HG02642 (cell line): ENCODE measurements around the gene LRG1.
"Not testable (repeated sequence)": the region's sequence is repeated elsewhere in the genome, so short reads cannot be mapped to it uniquely, and the experiment has no call there.

Source experiments
- ATAC-seq: cut with Tn5 transposase; IDR thresholded peaks from one replicate; pipeline ENCODE4 v1.9.1; 2021; ENCODE audit warnings: mild to moderate bottlenecking; ENCODE audit not compliant: unreplicated experiment, poor library complexity

LRG1 gene

DNA sequence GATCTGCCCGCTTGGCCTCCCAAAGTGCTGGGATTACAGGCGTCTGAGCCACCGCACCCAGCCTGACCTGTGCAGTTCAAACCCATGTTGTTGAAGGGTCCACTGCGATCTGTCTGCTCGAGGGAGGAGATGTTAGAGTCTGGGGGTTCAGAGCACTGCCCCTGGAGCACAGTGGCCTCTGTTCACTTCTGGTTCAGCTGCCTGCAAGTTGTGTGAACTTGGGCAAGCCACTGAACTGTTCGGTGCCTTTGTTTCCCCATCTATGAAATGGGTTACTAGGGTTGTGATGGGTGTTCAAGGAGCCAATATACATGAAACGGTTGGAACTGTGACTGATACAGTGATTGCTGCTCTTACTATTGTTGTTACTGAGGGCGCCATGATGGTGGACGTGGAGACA is 6.5 kb downstream of the LRG1 start:
- no peak for ATAC-seq

DNA sequence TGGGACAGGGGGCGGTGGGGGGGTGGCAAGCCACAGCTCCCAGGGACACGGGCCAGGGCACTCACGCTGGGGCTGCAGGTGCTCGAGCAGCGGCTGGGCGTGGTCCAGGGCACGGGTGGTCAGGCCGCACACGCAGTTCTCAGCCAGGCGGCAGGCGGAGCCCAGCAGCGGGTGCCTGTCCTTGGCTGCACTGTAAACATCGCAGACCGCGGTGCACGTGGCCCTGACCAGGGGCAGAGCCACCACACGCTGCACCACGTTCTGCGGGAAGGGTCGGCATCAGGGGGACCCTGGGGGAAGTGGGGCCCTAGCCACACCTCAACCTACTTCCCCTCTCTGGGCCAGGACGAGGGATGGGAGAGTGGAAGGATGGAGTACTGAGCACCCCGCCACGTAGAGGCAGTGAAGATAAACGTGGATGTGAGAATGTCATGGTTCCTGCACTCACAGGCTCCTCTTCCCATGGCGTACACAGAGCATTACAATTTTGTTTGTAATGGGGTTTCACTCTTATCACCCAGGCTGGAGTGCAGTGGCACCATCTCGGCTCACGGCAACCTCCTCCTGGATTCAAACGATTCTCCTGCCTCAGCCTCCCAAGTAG is 8.2 kb downstream of the LRG1 start:
- ATAC-seq, result no peak

- no peak for ATAC-seq
Observed at GRCh38 chr19:4529924-4530522, 9.8 kb downstream of the LRG1 start.

GRCh38 chr19:4528843-4529242 is 11.0 kb downstream of the LRG1 start:
- no peak for ATAC-seq

DNA sequence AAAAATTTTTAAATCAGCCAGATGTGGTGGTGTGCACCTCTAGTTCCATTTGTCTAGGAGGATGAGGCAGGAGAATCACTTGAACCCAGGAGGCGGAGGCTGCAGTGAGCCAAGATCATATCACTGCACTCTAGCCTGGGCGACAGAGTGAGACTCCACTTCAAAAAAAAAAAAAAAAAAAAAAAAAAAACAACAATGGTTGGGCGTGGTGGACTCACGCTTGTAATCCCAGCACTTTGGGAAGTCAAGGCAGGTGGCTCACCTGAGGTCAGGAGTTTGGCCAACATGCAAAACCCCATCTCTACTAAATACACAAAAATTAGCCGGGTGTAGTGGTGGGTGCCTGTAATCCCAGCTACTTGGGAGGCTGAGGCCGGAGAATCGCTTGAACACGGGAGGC is 12.5 kb downstream of the LRG1 start:
- not testable (repeated sequence) for ATAC-seq

- no peak for ATAC-seq
Observed at GRCh38 chr19:4525563-4526002, 14.3 kb downstream of the LRG1 start.

- ATAC-seq, result no peak
Observed at GRCh38 chr19:4524808-4525562, 14.9 kb downstream of the LRG1 start.

DNA sequence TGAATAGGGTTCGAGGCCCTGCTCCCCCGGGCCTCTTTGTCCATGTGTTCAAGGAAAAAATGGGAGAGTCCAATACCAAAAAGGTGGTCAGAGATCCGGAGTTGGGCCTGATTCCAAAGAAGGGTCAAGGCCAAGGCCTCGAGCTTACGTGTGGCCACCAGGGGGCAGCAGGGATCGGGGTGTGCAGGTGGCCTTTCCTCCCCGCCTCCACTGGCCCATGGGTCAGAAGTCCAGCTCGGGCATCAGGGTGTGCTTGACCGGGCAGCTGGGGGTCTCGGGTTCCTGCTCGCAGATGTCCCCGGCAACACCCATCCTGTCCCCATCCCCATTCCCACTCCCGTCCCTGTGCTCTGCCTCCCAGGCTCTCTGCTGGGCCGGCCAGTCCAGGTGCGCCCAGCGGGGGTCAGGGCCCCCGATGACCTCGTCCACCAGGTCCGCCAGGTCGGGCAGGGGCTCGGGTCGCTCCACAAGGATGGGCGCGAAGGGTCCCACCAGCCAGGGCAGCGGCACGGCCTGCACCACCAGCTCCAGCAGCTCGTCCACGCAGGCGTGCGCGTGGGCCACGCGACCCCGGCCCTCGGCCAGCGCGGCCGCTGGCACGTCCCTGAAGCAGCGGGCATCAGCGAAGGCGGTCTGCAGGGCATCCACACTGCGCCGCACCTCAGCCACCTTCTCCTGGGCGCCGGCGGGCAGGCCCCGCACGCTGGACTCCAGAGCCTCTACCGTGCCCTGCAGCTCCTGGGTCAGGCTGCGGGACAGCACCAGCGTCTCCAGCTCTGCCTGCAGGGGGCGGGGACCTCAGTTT is 16.3 kb downstream of the LRG1 start:
- no peak for ATAC-seq

- ATAC-seq, result no peak
Observed at GRCh38 chr19:4522291-4523002, 17.4 kb downstream of the LRG1 start.

DNA sequence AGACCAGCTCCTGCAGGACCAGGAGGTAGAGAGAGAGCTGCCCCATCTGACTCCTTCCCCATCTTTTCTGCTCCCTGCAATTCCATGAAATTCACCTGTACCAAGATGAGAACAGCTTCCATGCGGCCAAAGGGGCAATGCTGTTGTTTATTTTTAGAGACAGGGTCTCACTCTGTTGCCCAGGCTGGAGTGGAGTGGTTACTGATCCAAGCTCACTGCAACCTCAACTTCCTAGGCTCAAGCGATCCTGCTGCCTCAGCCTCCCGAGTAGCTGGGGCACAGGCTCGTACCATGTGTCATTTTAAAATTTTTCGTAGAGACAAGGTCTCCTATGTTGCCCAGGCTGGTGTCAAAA is 18.0 kb downstream of the LRG1 start:
- ATAC-seq, result no peak

DNA sequence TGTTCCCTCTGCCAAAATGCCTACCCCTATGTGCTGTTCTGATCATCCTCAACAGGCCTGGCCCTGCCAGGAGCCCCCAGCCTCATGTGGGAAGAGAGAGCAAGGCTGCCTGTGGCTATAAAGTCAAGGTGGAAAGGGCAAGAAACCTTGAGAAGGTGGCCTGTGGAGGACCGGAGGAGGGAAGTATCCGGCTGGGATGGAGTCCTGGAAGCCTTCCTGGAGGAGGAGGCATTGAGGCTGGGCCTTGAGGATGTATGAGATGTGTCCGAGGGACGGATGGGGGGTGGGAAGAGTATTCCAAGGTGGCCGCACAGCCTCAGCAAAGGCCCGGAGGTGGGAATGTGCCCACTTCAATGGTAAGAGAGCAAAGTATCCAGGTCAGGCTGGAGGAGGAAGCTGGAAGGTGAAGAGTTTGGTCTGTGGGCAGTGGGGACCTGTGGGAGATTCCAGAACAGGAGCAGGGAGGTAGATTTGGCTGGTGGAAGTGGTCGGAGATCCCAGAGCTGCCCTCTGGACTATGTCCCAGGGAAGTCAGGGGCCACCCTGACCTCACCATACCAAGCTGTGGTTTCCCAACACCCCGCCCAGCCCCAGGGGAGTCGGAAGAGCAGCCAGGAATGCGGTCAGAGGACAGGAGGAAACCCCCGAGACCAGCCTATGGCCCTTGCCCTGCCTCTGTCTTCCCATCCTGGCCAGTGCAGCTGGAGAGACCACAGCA is 18.5 kb downstream of the LRG1 start:
- ATAC-seq, result no peak

- no peak for ATAC-seq
Observed at GRCh38 chr19:4519521-4520277, 20.1 kb downstream of the LRG1 start.

- ATAC-seq, result no peak
Observed at GRCh38 chr19:4519172-4519496, 20.7 kb downstream of the LRG1 start.

- ATAC-seq, result no peak
Observed at GRCh38 chr19:4518345-4519171, 21.3 kb downstream of the LRG1 start, which contains the start of gene PLIN4. PLIN4 (minus strand) TSS chr19:4518486; CDS start chr19:4518272, 214 bp downstream.

GRCh38 chr19:4517451-4518057 is 22.3 kb downstream of the LRG1 start:
- ATAC-seq, result no peak

- ATAC-seq, result no peak
Observed at GRCh38 chr19:4516939-4517300, 22.9 kb downstream of the LRG1 start.

GRCh38 chr19:4516199-4516938 is 23.5 kb downstream of the LRG1 start:
- no peak for ATAC-seq
